HepG2 (cell line): ENCODE data around the gene HYLS1. TPM values are rescaled to one million over a fixed set of nuclear protein-coding genes. Genes with fewer than 3 reads are reported as not detected.
A peak's percentile ranks its signal among the peaks of the same experiment; 100 is the strongest.

Experiments
- AGO1 ChIP-seq: fragments of 200-400 bp; formaldehyde crosslinking; IDR thresholded peaks from 2 replicates; pipeline ENCODE4 v1.6.1; 2017; ENCODE audit warnings: mild to moderate bottlenecking, low read depth, low read length, moderate library complexity; ENCODE audit not compliant: poor library complexity, severe bottlenecking
- FOXP4 ChIP-seq: sonication (generic); formaldehyde crosslinking; IDR thresholded peaks from 2 replicates; pipeline ENCODE4 v1.4.0; 2020; ENCODE audit warnings: missing genetic modification reagents
- GATAD2A ChIP-seq: IDR thresholded peaks from 2 replicates; pipeline ENCODE4 v1.6.1; 2016
- HNF4G ChIP-seq, 2 experiments: sonication (generic) in 1 of 2; formaldehyde crosslinking in 1 of 2; IDR thresholded peaks; 2 replicates each; pipeline versions ENCODE4 v1.4.0 to v1.6.1; 2011 to 2020; ENCODE audit warnings: borderline replicate concordance in 2 of 2, low read depth in 2 of 2, mild to moderate bottlenecking in 2 of 2, low read length in 1 of 2, missing genetic modification reagents in 1 of 2, moderate library complexity in 1 of 2
- JDP2 ChIP-seq: sonication (generic); formaldehyde crosslinking; IDR thresholded peaks from 2 replicates; pipeline ENCODE4 v1.8.1; 2022; ENCODE audit warnings: missing genetic modification reagents, borderline replicate concordance
- MLX ChIP-seq: IDR thresholded peaks from 2 replicates; pipeline ENCODE4 v1.6.1; 2016
- PAXIP1 ChIP-seq: sonication (generic); formaldehyde crosslinking; conservative IDR thresholded peaks from 2 replicates; pipeline ENCODE4 v1.4.0; 2020; ENCODE audit warnings: mild to moderate bottlenecking, missing genetic modification reagents, moderate library complexity
- PHF21A ChIP-seq: sonication (generic); formaldehyde crosslinking; IDR thresholded peaks from 2 replicates; pipeline ENCODE4 v1.5.0; 2020; ENCODE audit warnings: mild to moderate bottlenecking, missing genetic modification reagents
- RELA ChIP-seq: sonication (generic); formaldehyde crosslinking; IDR thresholded peaks from 2 replicates; pipeline ENCODE4 v1.4.0; 2020; ENCODE audit warnings: missing genetic modification reagents
- REPIN1 ChIP-seq: sonication (generic); formaldehyde crosslinking; IDR thresholded peaks from 2 replicates; pipeline ENCODE4 v1.8.0; 2022; ENCODE audit warnings: missing genetic modification reagents, low read depth, mild to moderate bottlenecking, borderline replicate concordance
- RFXANK ChIP-seq: IDR thresholded peaks from 2 replicates; pipeline ENCODE4 v1.6.1; 2016
- SUZ12 ChIP-seq: fragments of 150-350 bp; IDR thresholded peaks from 2 replicates; pipeline ENCODE4 v1.6.1; 2014; ENCODE audit warnings: low read depth, low read length
- TBL1XR1 ChIP-seq: fragments of 150-350 bp; IDR thresholded peaks from 2 replicates; pipeline ENCODE4 v1.6.1; 2014; ENCODE audit warnings: borderline replicate concordance, low read length; ENCODE audit not compliant: partially characterized antibody
- ZFY ChIP-seq: sonication (generic); formaldehyde crosslinking; IDR thresholded peaks from 2 replicates; pipeline ENCODE4 v1.4.0; 2020; ENCODE audit warnings: missing genetic modification reagents
- ZNF180 ChIP-seq: sonication (generic); formaldehyde crosslinking; IDR thresholded peaks from 2 replicates; pipeline ENCODE4 v1.4.0; 2020; ENCODE audit warnings: low read depth, missing genetic modification reagents, borderline replicate concordance
- ZNF282 ChIP-seq: fragments of 450-650 bp; IDR thresholded peaks from 2 replicates; pipeline ENCODE4 v1.6.1; 2018; ENCODE audit not compliant: partially characterized antibody
- ZNF572 ChIP-seq: sonication (generic); formaldehyde crosslinking; IDR thresholded peaks from 2 replicates; pipeline ENCODE4 v1.5.1; 2020; ENCODE audit warnings: mild to moderate bottlenecking, missing genetic modification reagents
- polyA plus RNA-seq, 8 experiments: library from polyadenylated mRNA; depleted of rRNA in 3 of 8; stranded (reverse) in 7 of 8; unstranded in 1 of 8; fragments of >200 nt; fragmentation: Illumina TruSeq in 4 of 8; extraction: Trizol in 4 of 8; gene quantifications; 2 replicates each; pipeline versions ENCODE4 v1.2.1 to v1.2.3, GENCODE V29; 2011 to 2016; ENCODE audit warnings: low read depth in 4 of 8, missing spikeins in 1 of 8, mixed read lengths in 1 of 8; ENCODE audit not compliant: insufficient read depth in 1 of 8
- total RNA-seq, 5 experiments: library from RNA; depleted of rRNA; stranded (reverse); fragments of >200 nt; fragmentation: Illumina TruSeq; extraction: Trizol; gene quantifications; 2 replicates each; pipeline ENCODE4 v1.2.3, GENCODE V29; 2016; ENCODE audit warnings: low read depth in 1 of 5
- TF ChIP-seq, protein P1 (sequence below): sonication (generic); formaldehyde crosslinking; IDR thresholded peaks from 2 replicates; pipeline ENCODE4 v1.5.0; 2020; ENCODE audit warnings: missing genetic modification reagents, mild to moderate bottlenecking, borderline replicate concordance
- TF ChIP-seq, protein P2 (sequence below): sonication (generic); formaldehyde crosslinking; IDR thresholded peaks from 2 replicates; pipeline ENCODE4 v1.4.0; 2020; ENCODE audit warnings: missing genetic modification reagents
- TF ChIP-seq, protein P3 (sequence below): sonication (generic); formaldehyde crosslinking; IDR thresholded peaks from 2 replicates; pipeline ENCODE4 v1.8.0; 2022; ENCODE audit warnings: mild to moderate bottlenecking, missing genetic modification reagents, moderate library complexity

The HYLS1 gene
- total and polyA plus RNA-seq, 2 of the 13 experiments (the other 11 are each of a cell fraction or from before 2014, with no cell fraction given), result 1.3 to 3.8 TPM

DNA sequence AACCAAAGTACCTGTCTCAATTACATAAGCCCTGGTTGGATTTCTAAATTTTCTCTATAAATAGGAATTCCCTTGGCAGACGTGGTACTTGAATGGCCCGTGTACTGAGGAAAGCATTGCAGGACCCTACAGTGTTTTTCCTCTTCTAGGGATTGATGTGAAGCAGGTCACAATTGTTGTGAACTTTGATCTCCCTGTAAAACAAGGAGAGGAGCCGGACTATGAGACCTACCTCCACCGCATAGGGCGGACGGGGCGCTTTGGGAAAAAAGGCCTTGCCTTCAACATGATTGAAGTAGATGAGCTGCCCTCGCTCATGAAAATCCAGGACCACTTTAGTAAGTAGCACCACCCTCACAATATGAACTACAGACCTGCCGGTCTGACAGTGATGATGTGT lies 33.6 kb downstream of the HYLS1 start (continued):
- peak; percentile 52; the same call in 1 of the 2 replicates for TF ChIP-seq PAXIP1
- TF ChIP-seq, protein P1, sequence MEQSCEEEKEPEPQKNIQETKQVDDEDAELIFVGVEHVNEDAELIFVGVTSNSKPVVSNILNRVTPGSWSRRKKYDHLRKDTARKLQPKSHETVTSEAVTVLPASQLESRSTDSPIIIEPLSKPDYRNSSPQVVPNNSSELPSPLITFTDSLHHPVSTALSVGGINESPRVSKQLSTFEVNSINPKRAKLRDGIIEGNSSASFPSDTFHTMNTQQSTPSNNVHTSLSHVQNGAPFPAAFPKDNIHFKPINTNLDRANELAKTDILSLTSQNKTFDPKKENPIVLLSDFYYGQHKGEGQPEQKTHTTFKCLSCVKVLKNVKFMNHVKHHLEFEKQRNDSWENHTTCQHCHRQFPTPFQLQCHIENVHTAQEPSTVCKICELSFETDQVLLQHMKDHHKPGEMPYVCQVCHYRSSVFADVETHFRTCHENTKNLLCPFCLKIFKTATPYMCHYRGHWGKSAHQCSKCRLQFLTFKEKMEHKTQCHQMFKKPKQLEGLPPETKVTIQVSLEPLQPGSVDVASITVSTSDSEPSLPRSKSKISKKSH (CRISPR knock-in tag), result no peak
- no peak for TF ChIP-seq MLX (CRISPR knock-in tag)
- peak; percentile 43; the same call in 1 of the 2 replicates for TF ChIP-seq HNF4G (IDR thresholded peaks at IDR 0.05; ENCODE audit: borderline replicate concordance, low read depth, low read length)
- TF ChIP-seq HNF4G (CRISPR knock-in tag; IDR thresholded peaks at IDR 0.05; ENCODE audit: borderline replicate concordance, low read depth), result no peak; the same call in 1 of the 2 replicates
- TF ChIP-seq ZFY, result 0 out of 2 replicates have a peak, but pooled peaks have one; percentile 26
- TF ChIP-seq PHF21A (CRISPR knock-in tag), result peak; percentile 31; the same call in 1 of the 2 replicates
- TF ChIP-seq JDP2 (CRISPR knock-in tag), result no peak
- TF ChIP-seq ZNF572, result no peak
- no peak for TF ChIP-seq FOXP4 (CRISPR knock-in tag)
- TF ChIP-seq RELA (CRISPR knock-in tag), result no peak
- no peak for TF ChIP-seq TBL1XR1
- TF ChIP-seq ZNF282, result no peak
- 0 out of 2 replicates have a peak, but pooled peaks have one; percentile 23 for TF ChIP-seq REPIN1 (CRISPR knock-in tag)
- TF ChIP-seq GATAD2A (CRISPR knock-in tag), result peak; percentile 26; the same call in 1 of the 2 replicates
- TF ChIP-seq ZNF180, result no peak
- no peak for TF ChIP-seq SUZ12
- TF ChIP-seq, protein P2, sequence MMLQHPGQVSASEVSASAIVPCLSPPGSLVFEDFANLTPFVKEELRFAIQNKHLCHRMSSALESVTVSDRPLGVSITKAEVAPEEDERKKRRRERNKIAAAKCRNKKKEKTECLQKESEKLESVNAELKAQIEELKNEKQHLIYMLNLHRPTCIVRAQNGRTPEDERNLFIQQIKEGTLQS (CRISPR knock-in tag), result no peak
- TF ChIP-seq, protein P3, sequence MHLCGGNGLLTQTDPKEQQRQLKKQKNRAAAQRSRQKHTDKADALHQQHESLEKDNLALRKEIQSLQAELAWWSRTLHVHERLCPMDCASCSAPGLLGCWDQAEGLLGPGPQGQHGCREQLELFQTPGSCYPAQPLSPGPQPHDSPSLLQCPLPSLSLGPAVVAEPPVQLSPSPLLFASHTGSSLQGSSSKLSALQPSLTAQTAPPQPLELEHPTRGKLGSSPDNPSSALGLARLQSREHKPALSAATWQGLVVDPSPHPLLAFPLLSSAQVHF, result no peak
- TF ChIP-seq RFXANK (CRISPR knock-in tag), result no peak
- TF ChIP-seq AGO1, result no peak
